Stimulated activated CD4-positive, alpha-beta T cell treated with anti-CD3 and anti-CD28 coated beads, Interleukin-12 subunit alpha, Interleukin-12 subunit beta, amount 100 ng/mL, for 4 hours (primary cell): ENCODE measurements around the gene ATP6V1G1.
"Not testable (repeated sequence)": the region's sequence is repeated elsewhere in the genome, so short reads cannot be mapped to it uniquely, and the experiment has no call there.

Experiments
- DNase-seq: peaks from one replicate; pipeline ENCODE4 v3.0.0-alpha.2; 2020

Gene ATP6V1G1

DNA sequence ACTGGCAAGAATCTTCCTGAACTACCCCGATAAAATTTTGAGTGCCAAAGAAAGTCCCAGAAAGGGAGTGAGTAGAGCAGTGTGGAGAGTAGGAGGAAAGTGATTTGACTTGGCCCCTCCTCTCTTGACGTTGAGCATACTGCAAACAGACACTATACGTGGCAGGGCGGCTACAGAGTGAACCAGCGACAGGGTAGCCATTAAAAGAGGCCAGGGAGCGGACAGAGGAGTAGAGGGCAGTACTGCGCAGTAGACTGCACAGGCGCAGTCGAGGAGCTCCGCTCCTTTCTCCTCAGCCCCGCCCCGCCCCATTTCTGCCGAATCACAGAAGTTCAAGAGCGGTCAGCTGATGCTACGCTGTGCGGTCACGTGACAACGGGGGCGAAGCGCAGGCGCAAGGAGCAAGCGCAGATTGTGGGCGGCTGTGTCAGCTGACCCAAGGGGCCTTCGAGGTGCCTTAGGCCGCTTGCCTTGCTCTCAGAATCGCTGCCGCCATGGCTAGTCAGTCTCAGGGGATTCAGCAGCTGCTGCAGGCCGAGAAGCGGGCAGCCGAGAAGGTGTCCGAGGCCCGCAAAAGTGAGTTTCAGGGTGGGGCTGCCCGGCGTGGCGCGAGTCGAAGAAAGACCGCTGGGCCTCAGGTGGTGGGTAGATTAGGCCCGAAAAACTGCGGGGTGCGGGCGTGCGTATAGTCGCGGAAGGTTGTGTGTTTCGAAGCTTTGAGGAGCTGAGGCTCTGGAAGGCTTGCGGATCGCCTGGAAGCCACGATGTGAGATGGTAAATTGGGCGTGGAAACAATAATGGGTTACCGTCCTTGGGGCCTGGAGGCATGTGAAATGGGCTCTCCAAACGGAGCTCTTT is at the start of gene ATP6V1G1:
ATP6V1G1 (plus strand) TSS at position 425 of the 858 bp plus-strand sequence; CDS start at position 495, 70 bp downstream.
- DNase-seq = peak; percentile 99

- no peak for DNase-seq
These were observed 49.3 kb upstream of the ATP6V1G1 start for GRCh38 chr9:114538241-114538640.

DNA sequence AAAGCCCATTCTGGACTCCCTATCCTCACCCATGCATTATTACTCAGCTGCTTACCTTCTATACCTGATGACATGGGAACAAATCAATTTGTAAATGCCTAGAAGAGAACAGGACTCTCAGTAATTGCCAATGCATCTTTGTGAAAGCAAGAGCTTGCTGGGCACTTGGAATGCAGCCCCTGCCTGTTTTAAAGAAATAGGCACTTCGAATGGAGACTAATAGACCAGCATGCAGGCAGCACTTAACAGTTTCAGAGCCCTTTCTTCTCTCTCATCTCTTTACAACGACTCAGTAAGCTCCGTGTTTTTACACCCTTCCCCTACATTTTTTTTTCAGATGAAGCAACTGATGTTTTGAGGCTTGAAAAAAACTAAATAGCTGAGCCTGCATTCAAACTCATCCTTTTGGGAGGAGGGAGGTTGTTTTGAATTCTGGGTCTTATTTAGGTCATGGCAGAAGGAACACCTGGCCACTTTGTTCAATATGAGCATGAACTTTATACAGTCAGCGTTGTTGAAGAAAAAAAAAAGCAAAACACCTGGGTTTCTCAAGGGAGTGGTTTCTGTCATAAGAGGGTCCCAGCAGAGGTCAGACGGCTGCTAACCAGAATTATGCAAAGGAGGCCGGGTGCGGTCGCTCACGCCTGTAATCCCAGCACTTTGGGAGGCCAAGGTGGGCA is 47.7 kb upstream of the ATP6V1G1 start:
- no peak for DNase-seq

- DNase-seq = no peak
These were observed 42.5 kb upstream of the ATP6V1G1 start for GRCh38 chr9:114545055-114545454.

DNA sequence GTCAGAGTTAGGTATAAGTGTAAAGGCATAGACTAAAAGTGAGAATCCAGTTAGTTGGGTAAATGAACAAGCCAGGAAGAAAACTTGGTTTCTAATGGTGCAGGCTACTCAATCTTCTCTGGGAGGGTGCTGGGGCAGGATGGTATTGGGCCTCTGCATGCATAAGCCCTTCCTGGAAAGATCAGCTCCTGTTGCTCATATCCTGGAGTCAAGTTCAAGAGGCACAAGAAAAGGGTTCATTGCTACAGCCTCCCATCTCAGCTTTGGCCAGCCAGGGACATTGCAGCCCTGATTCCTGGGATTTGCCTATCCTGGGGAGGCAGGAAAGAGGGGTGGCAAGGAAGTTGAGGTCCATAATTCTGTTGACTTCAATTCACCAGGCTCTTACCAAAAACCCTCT is 40.7 kb upstream of the ATP6V1G1 start:
- DNase-seq = no peak

DNA sequence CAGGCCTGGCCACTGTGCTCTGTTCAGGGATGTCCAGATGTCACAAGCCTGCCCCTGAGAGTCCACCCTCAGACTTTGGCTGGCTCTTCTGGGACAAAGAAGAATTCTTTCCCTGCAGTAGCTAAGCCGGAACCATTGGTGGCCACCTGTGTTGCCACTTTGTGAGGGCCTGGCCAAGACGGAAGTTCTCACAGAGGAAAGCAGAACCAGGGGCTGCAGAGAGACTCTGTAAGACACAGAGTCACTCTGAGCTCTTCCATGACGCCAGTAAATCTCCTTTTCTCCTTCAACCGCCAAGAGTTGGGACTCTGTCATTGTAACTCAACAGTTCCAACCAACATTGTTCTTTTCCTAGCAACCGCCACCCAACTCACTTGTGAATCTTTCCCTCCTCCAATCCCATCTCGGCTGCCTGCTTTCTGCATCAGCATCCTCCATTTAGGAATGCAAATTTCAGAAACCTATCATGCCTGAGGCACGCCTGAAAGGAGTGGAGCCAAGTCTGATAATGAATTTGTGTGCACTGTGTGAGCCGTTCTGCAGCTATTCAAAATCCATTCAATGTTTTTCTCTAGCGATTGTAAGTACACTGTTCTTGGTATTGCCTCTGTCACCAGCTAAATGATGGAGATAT is 37.8 kb upstream of the ATP6V1G1 start:
- DNase-seq = no peak

DNA sequence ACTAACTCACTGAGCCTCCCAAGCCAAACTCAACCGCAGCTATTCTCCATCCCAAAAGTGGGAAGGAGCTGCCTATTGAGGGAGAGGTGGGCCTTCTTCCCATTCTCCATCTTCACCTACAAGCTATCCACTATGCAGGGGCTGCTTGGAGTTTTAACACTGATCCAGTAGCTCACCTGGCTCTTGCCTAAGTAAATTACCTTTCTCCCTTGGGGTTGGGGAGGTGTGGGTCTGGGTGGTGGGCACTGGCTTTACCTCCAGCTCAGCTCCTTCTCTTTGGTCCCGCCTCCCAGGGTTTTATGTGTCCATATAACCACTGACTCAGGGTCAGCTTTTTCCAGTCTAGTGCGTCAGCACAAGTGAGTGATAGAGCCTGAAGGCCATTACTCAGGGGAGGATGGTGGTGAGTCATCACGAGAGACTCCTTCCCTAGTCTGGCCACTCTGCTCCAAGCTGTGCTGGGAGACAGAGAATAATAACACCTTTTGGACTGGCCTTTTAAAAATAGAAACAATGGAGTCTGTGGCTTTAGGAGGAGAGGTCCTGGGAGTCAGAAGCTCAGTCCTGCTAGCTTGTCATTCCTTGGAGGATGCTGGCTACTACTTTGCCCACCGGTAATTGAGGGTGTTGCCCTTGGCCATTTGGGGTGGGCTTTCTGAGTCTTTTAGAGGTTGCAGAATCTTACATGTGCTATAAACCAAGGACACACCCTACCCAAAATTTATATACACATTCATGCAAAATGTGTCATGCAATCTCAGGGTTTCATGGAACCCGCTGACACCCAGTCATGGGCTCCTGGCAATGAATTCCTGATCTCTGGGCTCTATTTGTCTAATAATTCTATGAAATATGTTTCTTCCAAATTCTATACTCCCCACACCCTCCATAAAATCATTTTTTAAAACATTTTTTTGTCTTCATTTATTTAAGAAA is 35.6 kb upstream of the ATP6V1G1 start:
- no peak for DNase-seq

GRCh38 chr9:114552706-114553105 is 34.9 kb upstream of the ATP6V1G1 start:
- DNase-seq = no peak

- DNase-seq = no peak
These were observed 34.4 kb upstream of the ATP6V1G1 start for GRCh38 chr9:114553202-114553601.

DNA sequence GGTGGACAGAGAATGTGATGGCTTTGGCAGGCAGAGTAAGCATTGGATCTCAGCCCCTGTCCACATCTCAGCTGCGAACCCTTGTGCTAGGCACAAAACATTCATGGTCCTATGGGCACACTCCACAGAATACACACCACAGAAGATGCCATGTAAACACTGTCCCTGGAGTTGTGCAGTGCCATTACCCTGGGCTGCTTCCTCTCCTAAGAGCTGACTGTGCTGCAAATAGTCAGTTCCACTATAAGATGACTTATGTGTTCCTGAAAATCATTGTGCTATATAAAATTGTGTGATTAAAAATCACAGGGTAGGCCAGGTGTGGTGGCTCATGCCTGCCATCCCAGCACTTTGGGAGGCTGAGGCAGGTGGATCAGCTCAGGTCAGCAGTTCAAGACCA is 31.9 kb upstream of the ATP6V1G1 start:
- no peak for DNase-seq

DNA sequence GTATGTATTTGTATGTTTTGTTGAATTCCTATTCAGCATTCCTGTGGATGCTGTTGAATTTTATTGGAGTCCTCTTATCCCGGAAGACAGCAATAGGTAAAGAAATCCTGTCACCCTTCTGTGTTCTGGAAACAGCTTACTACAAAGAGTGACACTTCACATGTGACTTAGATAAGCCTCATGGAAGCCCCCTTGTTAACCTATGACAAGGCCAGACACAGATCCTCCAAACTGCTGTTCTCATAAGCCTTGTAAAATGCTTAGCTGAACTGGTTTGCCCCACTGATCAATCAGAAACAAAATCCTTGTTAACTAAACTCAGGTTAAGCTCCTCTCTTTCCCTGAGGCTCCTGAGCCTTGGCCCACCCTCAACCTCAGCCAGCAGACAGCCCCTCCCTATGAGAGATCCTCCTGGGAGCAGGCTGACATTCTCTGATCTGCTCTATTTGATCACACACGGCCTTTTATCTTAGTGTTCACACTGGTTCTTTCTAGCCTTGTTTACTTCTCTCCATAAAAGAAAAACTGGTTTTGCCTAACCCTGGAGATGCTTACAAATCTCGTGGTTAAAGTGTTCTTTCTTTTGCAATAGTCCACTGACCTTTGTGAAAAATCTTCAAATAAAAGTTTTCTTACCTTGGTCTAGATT is 29.4 kb upstream of the ATP6V1G1 start:
- no peak for DNase-seq

DNA sequence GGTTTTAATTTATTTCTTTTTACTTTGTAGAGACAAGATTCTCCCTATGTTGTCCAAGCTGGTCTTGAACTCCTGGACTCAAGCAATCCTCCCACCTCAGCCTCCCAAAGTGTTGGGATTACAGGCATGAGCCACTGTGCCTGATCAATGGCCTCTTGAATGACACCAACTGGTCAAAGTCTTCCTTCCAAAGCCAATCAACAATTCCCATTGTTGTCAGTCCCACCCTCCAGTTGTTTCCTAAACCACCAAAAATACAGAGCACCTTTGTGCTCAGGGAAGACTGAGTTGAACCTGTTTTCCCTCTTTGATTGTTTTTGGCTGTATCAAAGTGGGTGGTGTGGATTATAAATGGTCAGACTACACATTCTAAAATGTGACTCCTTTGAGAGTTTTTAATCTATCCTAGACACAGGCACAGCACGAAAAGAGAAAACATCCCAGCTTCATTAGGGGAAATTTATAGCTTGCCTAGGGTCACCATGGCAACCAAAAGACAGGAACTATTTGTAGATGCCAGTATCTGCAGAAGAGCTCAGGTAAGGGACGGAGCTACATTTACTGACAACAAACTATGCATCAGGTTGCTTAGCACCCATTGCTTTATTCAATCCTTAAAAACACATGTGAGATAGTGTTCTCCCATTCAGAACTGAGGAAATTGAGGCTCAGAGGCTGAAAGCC is 27.6 kb upstream of the ATP6V1G1 start:
- DNase-seq = no peak

DNA sequence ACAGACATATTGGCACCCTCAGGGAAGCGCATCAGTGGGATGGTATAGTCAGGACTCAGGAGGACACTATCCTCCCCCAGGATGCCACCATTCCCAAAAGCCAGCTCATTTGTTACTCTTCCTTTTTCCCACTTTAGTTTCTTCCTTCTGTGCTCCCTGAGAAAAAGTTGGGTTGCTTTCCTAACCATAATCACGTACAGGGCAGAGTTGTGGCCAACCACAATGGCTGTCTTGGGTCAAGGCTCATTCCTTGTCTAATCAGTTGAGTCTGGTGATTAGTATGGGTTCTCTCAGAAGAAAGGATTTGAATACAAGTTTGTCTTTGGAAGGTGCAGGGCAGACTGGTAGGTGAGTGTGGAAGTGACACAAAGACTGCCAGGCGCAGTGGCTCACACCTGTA is 26.6 kb upstream of the ATP6V1G1 start:
- DNase-seq = no peak

DNA sequence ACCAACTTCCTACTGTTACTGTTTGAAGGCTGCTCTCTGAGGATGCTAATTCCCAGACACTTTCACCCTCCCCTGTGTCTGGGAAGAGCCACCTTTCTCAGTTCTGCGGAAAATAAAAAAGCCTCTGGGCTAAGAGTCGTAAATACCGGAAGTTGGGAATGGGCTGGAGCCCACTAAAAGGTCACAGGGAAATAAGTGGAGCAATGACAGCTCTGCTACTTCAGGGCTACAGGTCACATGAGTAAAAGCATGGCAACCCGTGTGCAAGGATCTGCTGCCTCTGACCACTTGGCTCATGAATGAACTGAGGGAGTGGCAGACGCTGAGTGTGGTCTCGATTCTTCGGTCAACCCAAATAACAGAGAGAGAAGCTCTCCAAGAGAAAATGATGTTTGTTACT is 25.8 kb upstream of the ATP6V1G1 start:
- no peak for DNase-seq

- DNase-seq = no peak
These were observed 22.4 kb upstream of the ATP6V1G1 start for GRCh38 chr9:114565204-114565603.

DNA sequence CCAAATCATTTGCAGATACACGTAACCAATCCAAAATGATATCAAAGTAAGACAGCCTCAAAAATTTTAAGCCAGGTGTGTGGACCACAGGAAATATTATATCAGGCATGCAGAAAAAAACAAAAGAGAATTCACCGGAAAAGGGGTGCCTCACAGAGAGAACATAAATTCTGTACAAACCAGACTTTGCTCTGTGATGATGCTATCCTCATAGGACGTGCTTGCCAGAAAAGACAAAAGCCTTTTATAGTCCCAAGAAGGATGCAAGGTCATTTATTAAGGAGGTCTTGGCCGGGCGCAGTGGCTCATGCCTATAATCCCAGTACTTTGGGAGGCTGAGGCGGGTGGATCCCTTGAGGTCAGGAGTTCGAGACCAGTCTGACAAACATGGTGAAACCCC is 16.8 kb upstream of the ATP6V1G1 start:
- no peak for DNase-seq

- DNase-seq = no peak
These were observed 16.2 kb upstream of the ATP6V1G1 start for GRCh38 chr9:114571391-114571790.

DNA sequence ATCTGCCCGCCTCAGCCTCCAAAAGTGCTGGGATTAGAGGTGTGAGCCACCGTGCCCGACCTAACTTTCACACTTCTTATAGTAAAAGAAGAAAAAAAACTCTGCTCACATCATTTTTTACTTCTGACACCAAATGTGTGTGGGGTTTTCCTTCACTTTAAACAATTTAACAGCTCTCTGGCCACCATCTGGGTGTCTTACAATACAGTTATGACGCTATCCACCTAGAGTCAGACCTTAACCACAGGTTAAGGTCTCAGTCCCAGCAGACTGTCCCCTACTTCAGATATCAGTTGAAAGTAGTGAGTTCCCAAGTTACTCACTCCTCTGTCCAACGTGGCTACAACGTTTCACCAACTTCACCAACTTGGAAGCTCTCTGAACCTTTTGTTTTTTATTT is 15.4 kb upstream of the ATP6V1G1 start:
- DNase-seq = no peak

DNA sequence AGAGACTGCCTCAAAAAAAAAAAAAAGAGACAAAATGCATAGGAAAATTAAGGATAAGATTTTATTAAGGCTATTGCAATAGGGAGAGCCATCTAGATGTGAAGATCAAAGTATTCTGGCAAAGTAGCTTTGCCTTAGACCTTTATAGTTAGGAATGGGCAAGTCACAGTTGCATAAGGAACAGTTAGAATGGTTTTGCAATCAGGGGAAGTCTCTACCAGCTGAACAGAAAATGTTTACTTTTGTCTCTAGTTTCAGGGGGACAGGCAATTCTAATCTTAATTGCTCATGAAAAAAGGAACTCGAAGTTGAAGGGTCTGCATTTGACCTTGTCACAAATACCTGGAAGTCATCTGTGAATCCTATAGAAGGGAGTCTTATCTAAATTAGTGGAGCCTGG is 13.1 kb upstream of the ATP6V1G1 start:
- DNase-seq = no peak

DNA sequence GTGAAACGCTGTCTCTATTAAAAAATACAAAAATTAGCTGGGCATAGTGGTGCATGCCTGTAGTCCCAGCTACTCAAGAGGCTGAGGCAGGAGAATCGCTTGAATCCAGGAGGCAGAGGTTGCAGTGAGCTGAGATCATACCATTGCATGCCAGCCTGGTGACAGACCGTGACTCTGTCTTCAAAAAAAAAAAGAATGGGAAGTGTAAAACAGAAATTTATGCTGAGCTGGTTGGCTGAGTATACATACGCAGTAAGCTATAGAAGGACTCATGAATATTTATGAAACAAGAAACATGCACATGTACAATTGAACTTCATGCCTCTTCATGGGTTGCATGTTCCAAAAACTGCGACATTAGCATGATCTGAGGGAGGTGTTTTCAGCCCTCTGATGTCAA is 10.8 kb upstream of the ATP6V1G1 start:
- not testable (repeated sequence) for DNase-seq

- not testable (repeated sequence) for DNase-seq
These were observed 9.4 kb upstream of the ATP6V1G1 start for GRCh38 chr9:114578134-114578533.
